SK-N-SH (cell line): Measurements from ENCODE around the gene ZNF622. TPM values are rescaled to one million over a fixed set of nuclear protein-coding genes. Genes with fewer than 3 reads are reported as not detected.

Experiments used
- CTCF ChIA-PET: fragments of 300-600, 350-600 bp; formaldehyde crosslinking; extraction: SDS; loops from one replicate; lab custom pipeline; 2021; lab: Yijun Ruan, JAX
- POLR2A ChIA-PET: fragments of 350-600 bp; sonication (Branson Sonifier 250); formaldehyde crosslinking; extraction: SDS; loops from one replicate; lab custom pipeline; 2020; ENCODE audit warnings: antibody characterized with exemption, inconsistent platforms; lab: Yijun Ruan, JAX
- DNase-seq: peaks from one replicate; pipeline ENCODE4 v3.0.0; 2012
- H2AFZ ChIP-seq: fragments of 200-600 bp; sonication (generic); 2 replicates; pipeline ENCODE4 v1.8.1; 2016; ENCODE audit warnings: antibody characterized with exemption, mild to moderate bottlenecking, low read depth
- H3F3A ChIP-seq: fragments of 200-600 bp; sonication (generic); replicated peaks from 2 replicates; pipeline ENCODE3; 2016; ENCODE audit warnings: antibody characterized with exemption, mild to moderate bottlenecking; ENCODE audit not compliant: insufficient read depth
- H3K27ac ChIP-seq, 2 experiments: fragments of 200-500 bp in 1 of 2; fragments of 200-600 bp in 1 of 2; sonication (Bioruptor generic) in 1 of 2; sonication (generic), shearing (Covaris generic) in 1 of 2; 2 replicates each; pipeline versions ENCODE4 v1.5.1 to v1.6.1; 2014 to 2016; ENCODE audit warnings: low read depth in 2 of 2, inconsistent platforms in 1 of 2, low read length in 1 of 2, mild to moderate bottlenecking in 1 of 2, mixed read lengths in 1 of 2
- H3K27me3 ChIP-seq: fragments of 200-600 bp; sonication (generic), shearing (Covaris generic); 2 replicates; pipeline ENCODE4 v1.6.1; 2016; ENCODE audit warnings: mixed run types; ENCODE audit not compliant: insufficient read depth
- H3K36me3 ChIP-seq, 2 experiments: fragments of 200-500 bp in 1 of 2; fragments of 200-600 bp in 1 of 2; sonication (Bioruptor generic) in 1 of 2; sonication (generic) in 1 of 2; replicated peaks in 1 of 2; 2 replicates each; pipeline versions ENCODE3 to v1.5.1; 2014 to 2016; ENCODE audit warnings: low read length in 1 of 2, mild to moderate bottlenecking in 1 of 2; ENCODE audit not compliant: insufficient read depth in 2 of 2, control insufficient read depth in 1 of 2
- H3K4me1 ChIP-seq, 2 experiments: fragments of 200-500 bp in 1 of 2; fragments of 200-600 bp in 1 of 2; sonication (Bioruptor generic) in 1 of 2; sonication (generic), shearing (Covaris generic) in 1 of 2; 2 replicates each; pipeline versions ENCODE4 v1.5.1 to v1.6.1; 2014 to 2016; ENCODE audit warnings: low read depth in 1 of 2, low read length in 1 of 2, mixed run types in 1 of 2; ENCODE audit not compliant: insufficient read depth in 2 of 2, control insufficient read depth in 1 of 2
- H3K4me2 ChIP-seq: fragments of 200-600 bp; sonication (generic), shearing (Covaris generic); 2 replicates; pipeline ENCODE4 v1.6.1; 2017; ENCODE audit warnings: mixed run types
- H3K4me3 ChIP-seq, 2 experiments: fragments of 200-500 bp in 1 of 2; fragments of 200-600 bp in 1 of 2; sonication (Bioruptor generic) in 1 of 2; sonication (generic), shearing (Covaris generic) in 1 of 2; 2 replicates each; pipeline versions ENCODE4 v1.5.1 to v1.8.1; 2014 to 2016; ENCODE audit warnings: low read depth in 2 of 2, inconsistent platforms in 1 of 2, low read length in 1 of 2, mild to moderate bottlenecking in 1 of 2, mixed read lengths in 1 of 2, moderate library complexity in 1 of 2
- H3K79me2 ChIP-seq: fragments of 200-600 bp; sonication (generic); 2 replicates; pipeline ENCODE4 v1.8.1; 2017; ENCODE audit warnings: mild to moderate bottlenecking; ENCODE audit not compliant: insufficient read depth
- H3K9ac ChIP-seq: fragments of 200-600 bp; sonication (generic); 2 replicates; pipeline ENCODE4 v1.6.1; 2017; ENCODE audit warnings: mixed run types
- H3K9me2 ChIP-seq: fragments of 200-600 bp; sonication (generic); 2 replicates; pipeline ENCODE4 v1.6.1; 2017; ENCODE audit warnings: mixed run types
- H3K9me3 ChIP-seq: fragments of 200-600 bp; sonication (generic); 2 replicates; pipeline ENCODE4 v1.6.1; 2017; ENCODE audit warnings: mixed run types, mild to moderate bottlenecking, moderate library complexity
- H4K20me1 ChIP-seq: fragments of 200-600 bp; sonication (generic); 2 replicates; pipeline ENCODE4 v1.6.1; 2017; ENCODE audit warnings: mild to moderate bottlenecking, mixed run types; ENCODE audit not compliant: insufficient read depth
- CHD2 ChIP-seq: fragments of 150-350 bp; IDR thresholded peaks from 2 replicates; pipeline ENCODE4 v1.6.1; 2018; ENCODE audit warnings: low read length; ENCODE audit not compliant: partially characterized antibody
- CTCF ChIP-seq: fragments of 200-600 bp; sonication (generic); IDR thresholded peaks from 2 replicates; pipeline ENCODE4 v1.6.1; 2017; ENCODE audit warnings: antibody characterized with exemption, mild to moderate bottlenecking, moderate library complexity
- EP300 ChIP-seq, 2 experiments: IDR thresholded peaks; 2 replicates each; pipeline versions ENCODE4 v1.4.0 to v1.6.1; 2012; ENCODE audit warnings: borderline replicate concordance in 1 of 2, low read depth in 1 of 2, low read length in 1 of 2
- EZH2phosphoT487 ChIP-seq: fragments of 200-600 bp; sonication (generic); IDR thresholded peaks from 2 replicates; pipeline ENCODE4 v1.6.1; 2017; ENCODE audit warnings: low read depth, mixed run types, mild to moderate bottlenecking, antibody characterized with exemption, moderate library complexity, borderline replicate concordance
- JUND ChIP-seq: IDR thresholded peaks from 2 replicates; pipeline ENCODE4 v1.4.0; 2012
- NFIC ChIP-seq: IDR thresholded peaks from 2 replicates; pipeline ENCODE4 v1.4.0; 2012; ENCODE audit warnings: borderline replicate concordance
- RAD21 ChIP-seq: IDR thresholded peaks from 2 replicates; pipeline ENCODE4 v1.6.1; 2012; ENCODE audit warnings: mild to moderate bottlenecking, low read length
- RCOR1 ChIP-seq: fragments of 150-350 bp; IDR thresholded peaks from 2 replicates; pipeline ENCODE4 v1.6.1; 2017; ENCODE audit warnings: antibody characterized with exemption, low read length
- RFX5 ChIP-seq: IDR thresholded peaks from 2 replicates; pipeline ENCODE4 v1.6.1; 2012; ENCODE audit warnings: mild to moderate bottlenecking, improper control_type of control experiment, low read length
- RXRA ChIP-seq: IDR thresholded peaks from 2 replicates; pipeline ENCODE4 v1.4.0; 2012; ENCODE audit warnings: low read depth, mild to moderate bottlenecking, borderline replicate concordance
- SMC3 ChIP-seq: IDR thresholded peaks from 2 replicates; pipeline ENCODE4 v1.6.1; 2012; ENCODE audit warnings: low read depth, low read length, improper control_type of control experiment
- TEAD4 ChIP-seq: IDR thresholded peaks from 2 replicates; pipeline ENCODE4 v1.4.0; 2012; ENCODE audit warnings: mild to moderate bottlenecking, borderline replicate concordance; ENCODE audit not compliant: insufficient read depth
- USF2 ChIP-seq: fragments of 150-350 bp; IDR thresholded peaks from 2 replicates; pipeline ENCODE4 v1.6.1; 2017; ENCODE audit warnings: antibody characterized with exemption, low read length, low read depth, borderline replicate concordance
- WGBS: methylation state at CpG from one replicate; pipeline ENCODE4 v1.1.6; 2017; ENCODE audit warnings: low lambda C conversion rate; 5-methylcytosine and 5-hydroxymethylcytosine counted together
- polyA plus RNA-seq, 3 experiments: library from polyadenylated mRNA; depleted of rRNA; stranded (reverse); fragments of >200 nt; gene quantifications; 2 replicates each; pipeline ENCODE4 v1.2.3, GENCODE V29; 2012
- TF ChIP-seq, protein P1 (sequence below): IDR thresholded peaks from 2 replicates; pipeline ENCODE4 v1.4.0; 2012; ENCODE audit warnings: low read depth
- TF ChIP-seq, protein P2 (sequence below): IDR thresholded peaks from 2 replicates; pipeline ENCODE4; 2012
- TF ChIP-seq, protein P3 (sequence below): IDR thresholded peaks from 2 replicates; pipeline ENCODE4 v1.4.0; 2012; ENCODE audit warnings: low read depth, borderline replicate concordance

Gene ZNF622
- polyA plus RNA-seq, 1 of the 3 experiments (the other 2 are of a cell fraction), result 20.0 TPM

DNA sequence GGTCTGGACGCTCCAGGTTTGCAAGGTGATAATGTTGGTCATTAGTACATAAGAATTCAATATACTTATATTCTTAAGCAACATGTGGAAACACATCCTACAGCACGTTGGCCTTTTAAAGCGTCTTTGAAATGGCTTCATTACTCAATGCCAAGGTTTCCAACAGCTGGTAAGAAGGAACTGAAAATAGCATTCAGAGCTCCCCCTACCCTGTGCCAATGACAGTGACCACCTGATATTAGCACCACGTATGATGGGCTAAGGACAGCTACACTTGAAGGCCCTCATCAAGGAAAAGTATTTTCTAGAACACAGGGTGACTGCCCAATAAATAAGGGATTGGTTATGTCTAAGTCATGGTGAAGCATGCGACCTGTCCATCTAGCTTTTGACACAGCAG, 9.9 kb downstream of the ZNF622 start:
- peaks cover 0 to 2% of the 10 kb centered on the region in 2 experiments; a peak in 2 of 4 replicates for H3K4me1 ChIP-seq
- peaks cover 38% of the 10 kb centered on the region for H4K20me1 ChIP-seq
- H3K9me2 ChIP-seq, result no peaks in the 10 kb centered on the region
- H3K36me3 ChIP-seq, result peaks cover 70 to 90% of the 10 kb centered on the region in 2 experiments
- no peaks in the 10 kb centered on the region for H3K27me3 ChIP-seq
- H3K4me3 ChIP-seq, result no peak overlapping the region
- WGBS, result 85% methylated on average over 5 of the region's 5 CpGs
- no peak overlapping the region for H3K4me2 ChIP-seq
- no peaks in the 10 kb centered on the region for H3K9me3 ChIP-seq
- ChIA-PET CTCF (interaction anchor here (0.6 to 7.6 kb wide), 51 partner anchors 9 to 1366 kb away, joined by 3 to 99 read pairs (median 4); partner anchors contain the start of gene MARCHF11), POLR2A (interaction anchor here (1.1 kb wide), 1 partner anchor 286 kb away, joined by 3 read pairs; no protein-coding TSS in a partner anchor)
- no peak for DNase-seq
- H2AFZ ChIP-seq, result no peak overlapping the region
- peaks cover 11% of the 10 kb centered on the region for H3F3A ChIP-seq
- TF ChIP-seq, protein P1, sequence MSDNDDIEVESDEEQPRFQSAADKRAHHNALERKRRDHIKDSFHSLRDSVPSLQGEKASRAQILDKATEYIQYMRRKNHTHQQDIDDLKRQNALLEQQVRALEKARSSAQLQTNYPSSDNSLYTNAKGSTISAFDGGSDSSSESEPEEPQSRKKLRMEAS, result no peak
- TF ChIP-seq RCOR1 (no peak), TEAD4 (no peak), NFIC (no peak), EZH2phosphoT487 (no peak), RAD21 (no peak)
- TF ChIP-seq, protein P2, sequence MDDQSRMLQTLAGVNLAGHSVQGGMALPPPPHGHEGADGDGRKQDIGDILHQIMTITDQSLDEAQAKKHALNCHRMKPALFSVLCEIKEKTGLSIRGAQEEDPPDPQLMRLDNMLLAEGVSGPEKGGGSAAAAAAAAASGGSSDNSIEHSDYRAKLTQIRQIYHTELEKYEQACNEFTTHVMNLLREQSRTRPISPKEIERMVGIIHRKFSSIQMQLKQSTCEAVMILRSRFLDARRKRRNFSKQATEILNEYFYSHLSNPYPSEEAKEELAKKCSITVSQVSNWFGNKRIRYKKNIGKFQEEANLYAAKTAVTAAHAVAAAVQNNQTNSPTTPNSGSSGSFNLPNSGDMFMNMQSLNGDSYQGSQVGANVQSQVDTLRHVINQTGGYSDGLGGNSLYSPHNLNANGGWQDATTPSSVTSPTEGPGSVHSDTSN, result no peak
- peaks cover 42% of the 10 kb centered on the region; the same call in 1 of the 2 replicates for H3K79me2 ChIP-seq
- H3K27ac ChIP-seq, result peak overlapping the region in 1 of 2 experiments; percentile 37; a peak in 2 of 4 replicates
- H3K9ac ChIP-seq, result no peak overlapping the region

DNA sequence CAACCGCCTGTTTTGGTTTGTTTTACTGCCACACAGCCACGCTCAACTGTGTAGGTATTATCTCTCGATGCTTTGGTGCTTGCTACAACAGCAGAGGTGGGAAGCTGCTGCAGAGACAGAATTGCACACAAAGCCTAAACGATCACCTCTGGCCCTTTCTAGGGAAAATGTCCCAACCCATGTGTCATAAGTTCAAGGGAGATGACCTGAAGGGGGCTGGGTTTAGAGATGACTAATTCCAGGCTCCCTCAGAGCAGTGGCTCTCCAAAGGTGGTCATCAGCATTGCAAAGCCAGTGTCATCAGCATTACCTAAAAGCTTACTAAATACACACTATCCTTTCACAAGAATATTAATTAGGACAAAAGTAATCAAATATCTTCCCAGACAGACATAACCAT, 10.9 kb downstream of the ZNF622 start:
- TF ChIP-seq RAD21, result no peak
- TF ChIP-seq JUND, result no peak
- Histone ChIP-seq H3K4me2 (no peak overlapping the region), H2AFZ (no peak overlapping the region), H3K9ac (no peak overlapping the region), H3K36me3 (peaks cover 68 to 88% of the 10 kb centered on the region in 2 experiments), H4K20me1 (peaks cover 38% of the 10 kb centered on the region), H3K27me3 (no peaks in the 10 kb centered on the region), H3K4me3 (no peak overlapping the region), H3K27ac (no peak overlapping the region; a peak in 2 of 4 replicates), H3K9me3 (no peaks in the 10 kb centered on the region), H3K4me1 (peaks cover 0 to 2% of the 10 kb centered on the region in 2 experiments; a peak in 2 of 4 replicates), H3K9me2 (no peaks in the 10 kb centered on the region), H3F3A (peaks cover 11% of the 10 kb centered on the region), H3K79me2 (peaks cover 39% of the 10 kb centered on the region; the same call in 1 of the 2 replicates)
- no peak for DNase-seq
- POLR2A ChIA-PET, result interaction anchor here (0.6 kb wide), 1 partner anchor 392 kb away, joined by 3 read pairs; no protein-coding TSS in a partner anchor
- CTCF ChIA-PET, result interaction anchor here (0.8 to 7.6 kb wide), 17 partner anchors 8 to 1349 kb away, joined by 3 to 99 read pairs (median 5); partner anchors contain the start of gene MARCHF11
- 96% methylated on average over 4 of the region's 4 CpGs for WGBS

DNA sequence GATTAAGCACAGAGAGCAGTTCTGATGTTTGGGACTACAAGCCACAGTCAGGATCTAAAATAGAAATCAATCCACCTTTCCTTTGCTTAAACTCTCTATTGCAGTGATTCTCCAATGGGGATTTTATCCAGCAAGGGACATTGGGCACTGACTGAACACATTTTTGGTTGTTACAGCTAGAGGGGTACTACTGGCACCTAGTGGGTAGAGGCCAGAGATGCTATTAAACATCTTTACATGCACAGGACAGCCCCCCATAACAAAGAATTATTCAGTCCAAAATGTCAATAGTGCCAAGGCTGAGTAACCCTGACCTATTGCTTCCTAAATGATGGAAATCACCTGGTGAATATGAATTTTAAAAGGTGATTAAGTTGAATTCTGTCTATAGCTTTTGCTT, 12.0 kb downstream of the ZNF622 start:
- Histone ChIP-seq H3K79me2 (peaks cover 39% of the 10 kb centered on the region; the same call in 1 of the 2 replicates), H3K9me2 (no peaks in the 10 kb centered on the region), H3K4me2 (no peak overlapping the region), H3K36me3 (peaks cover 60 to 85% of the 10 kb centered on the region in 2 experiments), H3K4me3 (no peak overlapping the region), H3K27me3 (no peaks in the 10 kb centered on the region), H2AFZ (no peak overlapping the region), H3K4me1 (peaks cover 0 to 2% of the 10 kb centered on the region in 2 experiments; a peak in 2 of 4 replicates), H3F3A (peaks cover 11% of the 10 kb centered on the region), H3K9me3 (no peaks in the 10 kb centered on the region), H3K27ac (peak overlapping the region in 1 of 2 experiments; percentile 40; a peak in 2 of 4 replicates), H3K9ac (no peak overlapping the region), H4K20me1 (peaks cover 37% of the 10 kb centered on the region)
- POLR2A ChIA-PET, result no interaction called here
- CTCF ChIA-PET, result interaction anchor here (1.0 to 7.6 kb wide), 16 partner anchors 8 to 1348 kb away, joined by 3 to 99 read pairs (median 4); partner anchors contain the start of gene MARCHF11
- DNase-seq, result peak; percentile 61
- TF ChIP-seq USF2 (no peak), CHD2 (peak; percentile 11), RFX5 (0 out of 2 replicates have a peak, but pooled peaks have one; percentile 14), RXRA (no peak), SMC3 (peak; percentile 76), CTCF (no peak; the same call in 1 of the 2 replicates), RAD21 (peak; percentile 94), EP300 (IDR thresholded peaks at IDR 0.05; ENCODE audit: borderline replicate concordance in 1 of 2, low read depth in 1 of 2, low read length in 1 of 2) (no peak)
- TF ChIP-seq, protein P3, sequence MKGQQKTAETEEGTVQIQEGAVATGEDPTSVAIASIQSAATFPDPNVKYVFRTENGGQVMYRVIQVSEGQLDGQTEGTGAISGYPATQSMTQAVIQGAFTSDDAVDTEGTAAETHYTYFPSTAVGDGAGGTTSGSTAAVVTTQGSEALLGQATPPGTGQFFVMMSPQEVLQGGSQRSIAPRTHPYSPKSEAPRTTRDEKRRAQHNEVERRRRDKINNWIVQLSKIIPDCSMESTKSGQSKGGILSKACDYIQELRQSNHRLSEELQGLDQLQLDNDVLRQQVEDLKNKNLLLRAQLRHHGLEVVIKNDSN, result no peak
